ENCODE results near the gene WDR90. TPM values are rescaled to one million over a fixed set of nuclear protein-coding genes. Genes with fewer than 3 reads are reported as not detected.
A peak's percentile ranks its signal among the peaks of the same experiment; 100 is the strongest.

The WDR90 gene
- total and polyA plus RNA-seq, 2 of the 13 experiments (the other 11 are each of a cell fraction or from before 2014, with no cell fraction given) = 14.9 to 28.9 TPM

DNA sequence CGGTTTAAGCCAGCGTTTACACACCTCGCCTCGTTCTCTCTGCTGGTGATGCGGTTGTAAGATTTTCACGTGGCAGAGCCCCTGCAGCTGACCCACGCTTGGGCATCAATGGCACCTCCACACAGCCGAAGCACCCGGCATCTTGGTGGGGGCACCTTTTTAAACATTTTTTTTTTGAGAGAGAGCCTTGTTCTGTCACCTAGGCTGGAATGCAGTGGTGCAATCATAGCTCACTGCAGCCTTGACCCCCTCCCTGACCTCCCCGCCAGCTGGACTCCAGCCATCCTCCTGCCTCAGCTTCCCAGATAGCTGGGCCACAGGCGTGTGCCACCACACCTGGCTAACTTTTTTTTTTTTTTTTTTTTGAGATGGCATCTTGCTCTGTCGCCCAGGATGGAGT lies 4.9 kb downstream of the WDR90 start:
- no peak overlapping the region for H3K9ac ChIP-seq (ENCODE audit: insufficient read depth, low read depth, low read length)
- 53% methylated on average over 12 of the region's 12 CpGs for WGBS (ENCODE audit: low lambda C conversion rate)
- H3K4me2 ChIP-seq (ENCODE audit: low read depth, low read length) = 0 out of 2 replicates have a peak overlapping the region, but pooled peaks have one; percentile 19
- ChIA-PET CTCF (ENCODE audit: low intra/inter-chr PET ratio, low total read pairs) (no interaction called here), POLR2A (interaction anchor here (0.6 to 1.1 kb wide), 2 partner anchors 13 to 25 kb away, joined by 3 to 4 read pairs; partner anchors contain the start of gene RHOT2)
- intact Hi-C loops (cut with micrococcal nuclease; ENCODE audit: unreplicated experiment) (no loop called here), in situ Hi-C loops (cut with HindIII; ENCODE audit: extremely low pct_ligation_motif_present, low pct_unique_long_range_greater_than_20kb) (no loop called here)
- H3K4me1 ChIP-seq (ENCODE audit: insufficient read depth, low read length) = peaks cover 38% of the 10 kb centered on the region
- H3K9me3 ChIP-seq (ENCODE audit: low read length) = no peaks in the 10 kb centered on the region
- no peak overlapping the region for H3K4me3 ChIP-seq (replicated peaks in 1 of 3; ENCODE audit: insufficient read depth in 1 of 3, low read depth in 2 of 3, low read length in 3 of 3)
- H3K36me3 ChIP-seq (replicated peaks in 1 of 2; ENCODE audit: control insufficient read depth in 1 of 2, insufficient read depth in 2 of 2, low read length in 2 of 2) = peaks cover 2 to 3% of the 10 kb centered on the region in 2 experiments; a peak in 1 of 5 replicates
- ATAC-seq = no peak
- peak overlapping the region; percentile 58 for H3K27ac ChIP-seq (ENCODE audit: extremely low read length, insufficient read depth, low read length)
- no peaks in the 10 kb centered on the region for H4K20me1 ChIP-seq (ENCODE audit: insufficient read depth, low read length)
- H3K79me2 ChIP-seq (ENCODE audit: insufficient read depth, low read length) = peaks cover 4% of the 10 kb centered on the region
- BruUV-seq (replicated peaks) = no TSS peak
- DNase-seq (ENCODE audit: low spot score) = peak; percentile 45
- H3K27me3 ChIP-seq (ENCODE audit: control insufficient read depth in 1 of 2, insufficient read depth in 2 of 2, low read length in 2 of 2) = no peaks in the 10 kb centered on the region
- no peak overlapping the region for H2AFZ ChIP-seq (ENCODE audit: low read length)
- FAIRE-seq = peak; percentile 37
- TF ChIP-seq NONO (IDR thresholded peaks at IDR 0.05) = no peak
- TF ChIP-seq NONO (CRISPR knock-in tag; conservative IDR thresholded peaks at IDR 0.05) = no peak
- TF ChIP-seq TEAD3 (CRISPR knock-in tag; optimal IDR thresholded peaks at IDR 0.05; ENCODE audit: borderline replicate concordance) = peak; percentile 93
- TF ChIP-seq, protein P1, sequence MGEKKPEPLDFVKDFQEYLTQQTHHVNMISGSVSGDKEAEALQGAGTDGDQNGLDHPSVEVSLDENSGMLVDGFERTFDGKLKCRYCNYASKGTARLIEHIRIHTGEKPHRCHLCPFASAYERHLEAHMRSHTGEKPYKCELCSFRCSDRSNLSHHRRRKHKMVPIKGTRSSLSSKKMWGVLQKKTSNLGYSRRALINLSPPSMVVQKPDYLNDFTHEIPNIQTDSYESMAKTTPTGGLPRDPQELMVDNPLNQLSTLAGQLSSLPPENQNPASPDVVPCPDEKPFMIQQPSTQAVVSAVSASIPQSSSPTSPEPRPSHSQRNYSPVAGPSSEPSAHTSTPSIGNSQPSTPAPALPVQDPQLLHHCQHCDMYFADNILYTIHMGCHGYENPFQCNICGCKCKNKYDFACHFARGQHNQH (CRISPR knock-in tag; IDR thresholded peaks at IDR 0.05) = no peak
- TF ChIP-seq JDP2 (CRISPR knock-in tag; IDR thresholded peaks at IDR 0.05; ENCODE audit: borderline replicate concordance) = no peak
- no peak for TF ChIP-seq ZSCAN12 (CRISPR knock-in tag; IDR thresholded peaks at IDR 0.05)
- no peak for TF ChIP-seq ZNF296 (CRISPR knock-in tag; conservative IDR thresholded peaks at IDR 0.05)
- TF ChIP-seq MXI1 (IDR thresholded peaks at IDR 0.05; ENCODE audit: borderline replicate concordance, low read depth, low read length) = no peak
- TF ChIP-seq JUND (CRISPR knock-in tag; IDR thresholded peaks at IDR 0.05) = no peak
- TF ChIP-seq EP300 (IDR thresholded peaks at IDR 0.05; ENCODE audit: low read depth in 2 of 2, low read length in 2 of 2) = peak in 1 of 2 experiments; percentile 38; a peak in 1 of 4 replicates
- no peak for TF ChIP-seq EP300 (CRISPR knock-in tag; IDR thresholded peaks at IDR 0.05; ENCODE audit: borderline replicate concordance)
- TF ChIP-seq ZNF44 (CRISPR knock-in tag; IDR thresholded peaks at IDR 0.05) = no peak
- no peak for TF ChIP-seq ZNF777 (CRISPR knock-in tag; IDR thresholded peaks at IDR 0.05)
- TF ChIP-seq, protein P2, sequence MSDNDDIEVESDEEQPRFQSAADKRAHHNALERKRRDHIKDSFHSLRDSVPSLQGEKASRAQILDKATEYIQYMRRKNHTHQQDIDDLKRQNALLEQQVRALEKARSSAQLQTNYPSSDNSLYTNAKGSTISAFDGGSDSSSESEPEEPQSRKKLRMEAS (IDR thresholded peaks at IDR 0.05) = peak; percentile 37; the same call in 1 of the 2 replicates
- TF ChIP-seq CEBPB (IDR thresholded peaks at IDR 0.05; ENCODE audit: borderline replicate concordance, low read depth, low read length) = peak; percentile 81
- no peak for TF ChIP-seq NFRKB (IDR thresholded peaks at IDR 0.05)
- TF ChIP-seq ZNF232 (CRISPR knock-in tag; IDR thresholded peaks at IDR 0.05; ENCODE audit: borderline replicate concordance) = no peak
- TF ChIP-seq ZNF615 (CRISPR knock-in tag; IDR thresholded peaks at IDR 0.05; ENCODE audit: borderline replicate concordance) = no peak
- TF ChIP-seq NR2F6 (IDR thresholded peaks at IDR 0.05) = peak; percentile 95
- peak; percentile 96 for TF ChIP-seq NR2F6 (CRISPR knock-in tag; IDR thresholded peaks at IDR 0.05)
- no peak for TF ChIP-seq SRSF4 (IDR thresholded peaks at IDR 0.05; ENCODE audit: low read depth, low read length, poor library complexity, severe bottlenecking)
- TF ChIP-seq, protein P3, sequence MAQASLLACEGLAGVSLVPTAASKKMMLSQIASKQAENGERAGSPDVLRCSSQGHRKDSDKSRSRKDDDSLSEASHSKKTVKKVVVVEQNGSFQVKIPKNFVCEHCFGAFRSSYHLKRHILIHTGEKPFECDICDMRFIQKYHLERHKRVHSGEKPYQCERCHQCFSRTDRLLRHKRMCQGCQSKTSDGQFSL (CRISPR knock-in tag; IDR thresholded peaks at IDR 0.05) = no peak
- TF ChIP-seq, protein P4, sequence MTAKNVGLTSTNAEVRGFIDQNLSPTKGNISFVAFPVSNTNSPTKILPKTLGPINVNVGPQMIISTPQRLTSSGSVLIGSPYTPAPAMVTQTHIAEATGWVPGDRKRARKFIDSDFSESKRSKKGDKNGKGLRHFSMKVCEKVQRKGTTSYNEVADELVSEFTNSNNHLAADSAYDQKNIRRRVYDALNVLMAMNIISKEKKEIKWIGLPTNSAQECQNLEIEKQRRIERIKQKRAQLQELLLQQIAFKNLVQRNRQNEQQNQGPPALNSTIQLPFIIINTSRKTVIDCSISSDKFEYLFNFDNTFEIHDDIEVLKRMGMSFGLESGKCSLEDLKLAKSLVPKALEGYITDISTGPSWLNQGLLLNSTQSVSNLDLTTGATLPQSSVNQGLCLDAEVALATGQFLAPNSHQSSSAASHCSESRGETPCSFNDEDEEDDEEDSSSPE (CRISPR knock-in tag; IDR thresholded peaks at IDR 0.05) = no peak
- peak; percentile 20; the same call in 1 of the 2 replicates for TF ChIP-seq THAP11 (CRISPR knock-in tag; IDR thresholded peaks at IDR 0.05)
- peak; percentile 85 for TF ChIP-seq NR2F2 (IDR thresholded peaks at IDR 0.05; ENCODE audit: borderline replicate concordance, low read depth)
- no peak for TF ChIP-seq GABPA (IDR thresholded peaks at IDR 0.05; ENCODE audit: low read depth, low read length)
- TF ChIP-seq GABPA (CRISPR knock-in tag; IDR thresholded peaks at IDR 0.05; ENCODE audit: low read depth) = peak; percentile 44; the same call in 1 of the 2 replicates
- no peak for TF ChIP-seq ZNF878 (CRISPR knock-in tag; IDR thresholded peaks at IDR 0.05)
